HEK293 (cell line): Measurements from ENCODE around the gene MEX3A.

Experiments used
- FEZF1 ChIP-seq: fragments of 450-650 bp; formaldehyde crosslinking; IDR thresholded peaks from 2 replicates; pipeline ENCODE4 v1.5.1; 2016; ENCODE audit warnings: missing biosample characterization, missing genetic modification characterization
- GLIS2 ChIP-seq: fragments of 450-650 bp; formaldehyde crosslinking; IDR thresholded peaks from 2 replicates; pipeline ENCODE4 v1.5.1; 2016; ENCODE audit warnings: missing biosample characterization, missing genetic modification characterization
- KLF1 ChIP-seq: fragments of 450-650 bp; formaldehyde crosslinking; IDR thresholded peaks from 2 replicates; pipeline ENCODE4 v1.5.1; 2016; ENCODE audit warnings: missing biosample characterization, missing genetic modification characterization
- KLF7 ChIP-seq: fragments of 450-650 bp; formaldehyde crosslinking; IDR thresholded peaks from 2 replicates; pipeline ENCODE4 v1.5.1; 2016; ENCODE audit warnings: missing biosample characterization, missing genetic modification characterization, borderline replicate concordance
- KLF8 ChIP-seq: fragments of 450-650 bp; formaldehyde crosslinking; IDR thresholded peaks from 2 replicates; pipeline ENCODE4 v1.5.1; 2016; ENCODE audit warnings: missing biosample characterization, missing genetic modification characterization
- RBAK ChIP-seq: fragments of 450-650 bp; formaldehyde crosslinking; IDR thresholded peaks from 2 replicates; pipeline ENCODE4 v1.5.1; 2016; ENCODE audit warnings: missing biosample characterization, missing genetic modification characterization
- SP3 ChIP-seq: fragments of 450-650 bp; formaldehyde crosslinking; IDR thresholded peaks from 2 replicates; pipeline ENCODE4 v1.5.1; 2016; ENCODE audit warnings: missing biosample characterization, missing genetic modification characterization
- SP7 ChIP-seq: fragments of 450-650 bp; formaldehyde crosslinking; IDR thresholded peaks from 2 replicates; pipeline ENCODE4 v1.5.1; 2016; ENCODE audit warnings: missing biosample characterization, missing genetic modification characterization
- TRIM28 ChIP-seq: IDR thresholded peaks from 2 replicates; pipeline ENCODE4 v1.6.1; 2011; ENCODE audit warnings: low read length, control low read depth, borderline replicate concordance
- YY2 ChIP-seq: fragments of 450-650 bp; formaldehyde crosslinking; IDR thresholded peaks from 2 replicates; pipeline ENCODE4 v1.5.1; 2016; ENCODE audit warnings: missing biosample characterization, missing genetic modification characterization
- ZBTB17 ChIP-seq: fragments of 450-650 bp; formaldehyde crosslinking; IDR thresholded peaks from 2 replicates; pipeline ENCODE4 v1.5.1; 2016; ENCODE audit warnings: missing biosample characterization, missing genetic modification characterization
- ZBTB21 ChIP-seq: fragments of 450-650 bp; formaldehyde crosslinking; IDR thresholded peaks from 2 replicates; pipeline ENCODE4 v1.5.1; 2017; ENCODE audit warnings: missing biosample characterization, missing genetic modification characterization
- ZBTB48 ChIP-seq: fragments of 450-650 bp; formaldehyde crosslinking; IDR thresholded peaks from 2 replicates; pipeline ENCODE4 v1.5.1; 2016; ENCODE audit warnings: missing biosample characterization, missing genetic modification characterization
- ZFHX2 ChIP-seq: fragments of 450-650 bp; formaldehyde crosslinking; conservative IDR thresholded peaks from 2 replicates; pipeline ENCODE4 v1.5.1; 2016; ENCODE audit warnings: missing biosample characterization, missing genetic modification characterization
- ZFP37 ChIP-seq: fragments of 450-650 bp; formaldehyde crosslinking; IDR thresholded peaks from 2 replicates; pipeline ENCODE4 v1.5.1; 2016; ENCODE audit warnings: missing biosample characterization, missing genetic modification characterization
- ZFP69B ChIP-seq: fragments of 450-650 bp; formaldehyde crosslinking; IDR thresholded peaks from 2 replicates; pipeline ENCODE4 v1.5.1; 2016; ENCODE audit warnings: missing biosample characterization, missing genetic modification characterization
- ZIC2 ChIP-seq: fragments of 450-650 bp; formaldehyde crosslinking; IDR thresholded peaks from 2 replicates; pipeline ENCODE4 v1.5.1; 2016; ENCODE audit warnings: missing biosample characterization, missing genetic modification characterization
- ZNF114 ChIP-seq: fragments of 450-650 bp; formaldehyde crosslinking; IDR thresholded peaks from 2 replicates; pipeline ENCODE4 v1.5.0; 2017; ENCODE audit warnings: missing biosample characterization, missing genetic modification characterization
- ZNF157 ChIP-seq: fragments of 450-650 bp; formaldehyde crosslinking; IDR thresholded peaks from 2 replicates; pipeline ENCODE4 v1.5.1; 2016; ENCODE audit warnings: missing biosample characterization, missing genetic modification characterization
- ZNF2 ChIP-seq: fragments of 450-650 bp; formaldehyde crosslinking; IDR thresholded peaks from 2 replicates; pipeline ENCODE4 v1.5.1; 2016; ENCODE audit warnings: missing biosample characterization, missing genetic modification characterization
- ZNF223 ChIP-seq: fragments of 450-650 bp; formaldehyde crosslinking; IDR thresholded peaks from 2 replicates; pipeline ENCODE4 v1.5.1; 2016; ENCODE audit warnings: missing biosample characterization, missing genetic modification characterization
- ZNF324 ChIP-seq: fragments of 450-650 bp; formaldehyde crosslinking; IDR thresholded peaks from 2 replicates; pipeline ENCODE4 v1.5.1; 2016; ENCODE audit warnings: missing biosample characterization, missing genetic modification characterization
- ZNF335 ChIP-seq: fragments of 450-650 bp; formaldehyde crosslinking; conservative IDR thresholded peaks from 2 replicates; pipeline ENCODE4 v1.5.1; 2016; ENCODE audit warnings: missing biosample characterization, missing genetic modification characterization
- ZNF366 ChIP-seq: fragments of 450-650 bp; formaldehyde crosslinking; conservative IDR thresholded peaks from 2 replicates; pipeline ENCODE4 v1.5.1; 2016; ENCODE audit warnings: missing biosample characterization, missing genetic modification characterization
- ZNF501 ChIP-seq: fragments of 450-650 bp; formaldehyde crosslinking; IDR thresholded peaks from 2 replicates; pipeline ENCODE4 v1.5.1; 2016; ENCODE audit warnings: missing biosample characterization, missing genetic modification characterization
- ZNF600 ChIP-seq: fragments of 450-650 bp; formaldehyde crosslinking; IDR thresholded peaks from 2 replicates; pipeline ENCODE4 v1.5.1; 2016; ENCODE audit warnings: missing biosample characterization, missing genetic modification characterization
- ZNF624 ChIP-seq: fragments of 450-650 bp; formaldehyde crosslinking; IDR thresholded peaks from 2 replicates; pipeline ENCODE4 v1.5.1; 2017; ENCODE audit warnings: missing biosample characterization, missing genetic modification characterization
- ZNF629 ChIP-seq: fragments of 450-650 bp; formaldehyde crosslinking; IDR thresholded peaks from 2 replicates; pipeline ENCODE4 v1.5.1; 2017; ENCODE audit warnings: missing biosample characterization, missing genetic modification characterization
- ZNF654 ChIP-seq: fragments of 450-650 bp; formaldehyde crosslinking; IDR thresholded peaks from 2 replicates; pipeline ENCODE4 v1.5.1; 2016; ENCODE audit warnings: low read depth, missing biosample characterization, missing genetic modification characterization
- ZNF670 ChIP-seq: fragments of 450-650 bp; formaldehyde crosslinking; IDR thresholded peaks from 2 replicates; pipeline ENCODE4 v1.5.1; 2016; ENCODE audit warnings: missing biosample characterization, missing genetic modification characterization, low read depth
- ZNF843 ChIP-seq: fragments of 450-650 bp; formaldehyde crosslinking; IDR thresholded peaks from 2 replicates; pipeline ENCODE4 v1.5.1; 2016; ENCODE audit warnings: missing biosample characterization, missing genetic modification characterization
- TF ChIP-seq, protein P1 (sequence below): fragments of 450-650 bp; formaldehyde crosslinking; IDR thresholded peaks from 2 replicates; pipeline ENCODE4 v1.5.1; 2016; ENCODE audit warnings: missing biosample characterization, missing genetic modification characterization
- TF ChIP-seq, protein P2 (sequence below): fragments of 450-650 bp; formaldehyde crosslinking; IDR thresholded peaks from 2 replicates; pipeline ENCODE4 v1.5.1; 2016; ENCODE audit warnings: missing biosample characterization, missing genetic modification characterization, borderline replicate concordance
- TF ChIP-seq, protein P3 (sequence below): fragments of 450-650 bp; formaldehyde crosslinking; IDR thresholded peaks from 2 replicates; pipeline ENCODE4 v1.5.1; 2016; ENCODE audit warnings: missing biosample characterization, missing genetic modification characterization
- TF ChIP-seq, protein P4 (sequence below): fragments of 450-650 bp; formaldehyde crosslinking; optimal IDR thresholded peaks from 2 replicates; pipeline ENCODE3; 2016; ENCODE audit warnings: missing biosample characterization, mild to moderate bottlenecking, missing genetic modification characterization

The MEX3A gene

DNA sequence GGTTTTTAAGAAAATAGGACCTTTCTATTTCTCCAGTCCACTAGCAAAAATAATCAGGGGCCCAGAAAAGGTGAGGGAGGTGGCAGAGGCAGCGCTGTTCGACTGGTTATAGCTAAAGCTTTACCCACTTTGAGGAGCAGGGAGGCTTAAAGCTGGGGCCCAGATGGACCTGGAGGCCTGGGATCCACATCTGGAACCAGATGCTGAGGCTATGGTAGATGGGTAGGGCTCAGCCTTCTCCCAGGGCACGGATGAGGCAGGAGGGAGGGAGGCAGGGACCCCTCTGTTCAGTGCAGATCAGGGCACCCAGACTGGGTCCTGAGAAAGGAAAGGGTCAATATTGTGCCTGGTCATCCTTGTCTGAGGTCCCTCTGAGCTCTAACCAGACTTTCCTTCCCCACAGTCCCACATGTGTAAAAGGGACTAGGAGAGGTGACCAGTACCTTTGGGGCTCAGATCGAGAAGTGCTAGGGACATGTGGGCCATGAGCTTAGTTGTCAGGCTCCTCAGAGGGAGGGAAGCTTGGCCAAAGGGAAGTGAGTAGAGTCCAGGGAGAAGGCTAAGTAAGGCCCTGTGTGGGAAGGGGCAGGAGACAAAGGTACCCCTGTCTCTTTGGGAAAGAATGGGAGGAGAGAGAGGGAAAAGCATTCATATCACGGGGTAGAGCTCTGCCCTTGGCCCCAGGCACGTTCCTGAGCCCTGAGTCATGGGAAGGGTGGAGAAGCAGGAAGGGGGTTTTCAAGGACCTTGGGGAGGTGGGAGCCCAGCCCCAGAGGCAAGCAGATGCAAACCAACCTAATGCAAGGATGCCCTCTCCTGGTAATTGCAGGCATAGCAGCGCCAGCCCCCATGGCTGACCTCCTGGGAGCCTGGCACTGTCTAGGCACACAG is 47.7 kb upstream of the MEX3A start (continued):
- peak; percentile 61 for TF ChIP-seq SP3 (tag by site-specific recombination)
- TF ChIP-seq ZNF366 (tag by site-specific recombination), result peak; percentile 97
- TF ChIP-seq FEZF1, result no peak
- peak; percentile 91 for TF ChIP-seq ZNF654 (tag by site-specific recombination)
- no peak for TF ChIP-seq RBAK (tag by site-specific recombination)
- TF ChIP-seq KLF1 (tag by site-specific recombination), result peak; percentile 90
- TF ChIP-seq, protein P1, sequence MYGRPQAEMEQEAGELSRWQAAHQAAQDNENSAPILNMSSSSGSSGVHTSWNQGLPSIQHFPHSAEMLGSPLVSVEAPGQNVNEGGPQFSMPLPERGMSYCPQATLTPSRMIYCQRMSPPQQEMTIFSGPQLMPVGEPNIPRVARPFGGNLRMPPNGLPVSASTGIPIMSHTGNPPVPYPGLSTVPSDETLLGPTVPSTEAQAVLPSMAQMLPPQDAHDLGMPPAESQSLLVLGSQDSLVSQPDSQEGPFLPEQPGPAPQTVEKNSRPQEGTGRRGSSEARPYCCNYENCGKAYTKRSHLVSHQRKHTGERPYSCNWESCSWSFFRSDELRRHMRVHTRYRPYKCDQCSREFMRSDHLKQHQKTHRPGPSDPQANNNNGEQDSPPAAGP, result peak; percentile 98
- peak; percentile 91 for TF ChIP-seq SP7
- peak; percentile 87 for TF ChIP-seq ZNF324
- TF ChIP-seq ZIC2, result no peak
- no peak for TF ChIP-seq ZNF624 (tag by site-specific recombination)
- TF ChIP-seq GLIS2 (tag by site-specific recombination), result peak; percentile 84
- TF ChIP-seq, protein P2, sequence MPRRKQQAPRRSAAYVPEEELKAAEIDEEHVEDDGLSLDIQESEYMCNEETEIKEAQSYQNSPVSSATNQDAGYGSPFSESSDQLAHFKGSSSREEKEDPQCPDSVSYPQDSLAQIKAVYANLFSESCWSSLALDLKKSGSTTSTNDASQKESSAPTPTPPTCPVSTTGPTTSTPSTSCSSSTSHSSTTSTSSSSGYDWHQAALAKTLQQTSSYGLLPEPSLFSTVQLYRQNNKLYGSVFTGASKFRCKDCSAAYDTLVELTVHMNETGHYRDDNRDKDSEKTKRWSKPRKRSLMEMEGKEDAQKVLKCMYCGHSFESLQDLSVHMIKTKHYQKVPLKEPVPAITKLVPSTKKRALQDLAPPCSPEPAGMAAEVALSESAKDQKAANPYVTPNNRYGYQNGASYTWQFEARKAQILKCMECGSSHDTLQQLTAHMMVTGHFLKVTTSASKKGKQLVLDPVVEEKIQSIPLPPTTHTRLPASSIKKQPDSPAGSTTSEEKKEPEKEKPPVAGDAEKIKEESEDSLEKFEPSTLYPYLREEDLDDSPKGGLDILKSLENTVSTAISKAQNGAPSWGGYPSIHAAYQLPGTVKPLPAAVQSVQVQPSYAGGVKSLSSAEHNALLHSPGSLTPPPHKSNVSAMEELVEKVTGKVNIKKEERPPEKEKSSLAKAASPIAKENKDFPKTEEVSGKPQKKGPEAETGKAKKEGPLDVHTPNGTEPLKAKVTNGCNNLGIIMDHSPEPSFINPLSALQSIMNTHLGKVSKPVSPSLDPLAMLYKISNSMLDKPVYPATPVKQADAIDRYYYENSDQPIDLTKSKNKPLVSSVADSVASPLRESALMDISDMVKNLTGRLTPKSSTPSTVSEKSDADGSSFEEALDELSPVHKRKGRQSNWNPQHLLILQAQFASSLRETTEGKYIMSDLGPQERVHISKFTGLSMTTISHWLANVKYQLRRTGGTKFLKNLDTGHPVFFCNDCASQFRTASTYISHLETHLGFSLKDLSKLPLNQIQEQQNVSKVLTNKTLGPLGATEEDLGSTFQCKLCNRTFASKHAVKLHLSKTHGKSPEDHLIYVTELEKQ (tag by site-specific recombination), result 0 out of 2 replicates have a peak, but pooled peaks have one; percentile 14
- TF ChIP-seq ZNF843 (tag by site-specific recombination), result peak; percentile 68
- peak; percentile 98 for TF ChIP-seq ZBTB48 (tag by site-specific recombination)
- TF ChIP-seq, protein P3, sequence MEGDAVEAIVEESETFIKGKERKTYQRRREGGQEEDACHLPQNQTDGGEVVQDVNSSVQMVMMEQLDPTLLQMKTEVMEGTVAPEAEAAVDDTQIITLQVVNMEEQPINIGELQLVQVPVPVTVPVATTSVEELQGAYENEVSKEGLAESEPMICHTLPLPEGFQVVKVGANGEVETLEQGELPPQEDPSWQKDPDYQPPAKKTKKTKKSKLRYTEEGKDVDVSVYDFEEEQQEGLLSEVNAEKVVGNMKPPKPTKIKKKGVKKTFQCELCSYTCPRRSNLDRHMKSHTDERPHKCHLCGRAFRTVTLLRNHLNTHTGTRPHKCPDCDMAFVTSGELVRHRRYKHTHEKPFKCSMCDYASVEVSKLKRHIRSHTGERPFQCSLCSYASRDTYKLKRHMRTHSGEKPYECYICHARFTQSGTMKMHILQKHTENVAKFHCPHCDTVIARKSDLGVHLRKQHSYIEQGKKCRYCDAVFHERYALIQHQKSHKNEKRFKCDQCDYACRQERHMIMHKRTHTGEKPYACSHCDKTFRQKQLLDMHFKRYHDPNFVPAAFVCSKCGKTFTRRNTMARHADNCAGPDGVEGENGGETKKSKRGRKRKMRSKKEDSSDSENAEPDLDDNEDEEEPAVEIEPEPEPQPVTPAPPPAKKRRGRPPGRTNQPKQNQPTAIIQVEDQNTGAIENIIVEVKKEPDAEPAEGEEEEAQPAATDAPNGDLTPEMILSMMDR, result peak; percentile 93
- TF ChIP-seq ZNF670 (tag by site-specific recombination), result no peak
- TF ChIP-seq ZNF157 (tag by site-specific recombination), result no peak
- TF ChIP-seq TRIM28, result peak; percentile 81
- TF ChIP-seq ZNF501 (tag by site-specific recombination), result peak; percentile 81; the same call in 1 of the 2 replicates
- TF ChIP-seq ZNF114 (tag by site-specific recombination), result no peak
- TF ChIP-seq, protein P4, sequence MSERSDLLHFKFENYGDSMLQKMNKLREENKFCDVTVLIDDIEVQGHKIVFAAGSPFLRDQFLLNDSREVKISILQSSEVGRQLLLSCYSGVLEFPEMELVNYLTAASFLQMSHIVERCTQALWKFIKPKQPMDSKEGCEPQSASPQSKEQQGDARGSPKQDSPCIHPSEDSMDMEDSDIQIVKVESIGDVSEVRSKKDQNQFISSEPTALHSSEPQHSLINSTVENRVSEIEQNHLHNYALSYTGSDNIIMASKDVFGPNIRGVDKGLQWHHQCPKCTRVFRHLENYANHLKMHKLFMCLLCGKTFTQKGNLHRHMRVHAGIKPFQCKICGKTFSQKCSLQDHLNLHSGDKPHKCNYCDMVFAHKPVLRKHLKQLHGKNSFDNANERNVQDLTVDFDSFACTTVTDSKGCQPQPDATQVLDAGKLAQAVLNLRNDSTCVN (tag by site-specific recombination), result peak; percentile 11
- TF ChIP-seq ZBTB17 (tag by site-specific recombination), result peak; percentile 84
- TF ChIP-seq YY2, result no peak
- peak; percentile 42; the same call in 1 of the 2 replicates for TF ChIP-seq KLF7 (tag by site-specific recombination)
- peak; percentile 94 for TF ChIP-seq KLF8
- no peak for TF ChIP-seq ZNF223 (tag by site-specific recombination)
- peak; percentile 63; the same call in 1 of the 2 replicates for TF ChIP-seq ZBTB21 (tag by site-specific recombination)
- TF ChIP-seq ZFP37 (tag by site-specific recombination), result peak; percentile 64; the same call in 1 of the 2 replicates
- peak; percentile 67; the same call in 1 of the 2 replicates for TF ChIP-seq ZFP69B (tag by site-specific recombination)
- peak; percentile 54 for TF ChIP-seq ZFHX2
- peak; percentile 51 for TF ChIP-seq ZNF335
- peak; percentile 96 for TF ChIP-seq ZNF600 (tag by site-specific recombination)
- TF ChIP-seq ZNF629 (tag by site-specific recombination), result peak; percentile 70
- TF ChIP-seq ZNF2 (tag by site-specific recombination), result peak; percentile 81
